Measurements from ENCODE around the gene FOXP1.

GRCh38 chr3:71238355-71238757 lies 345.2 kb downstream of the FOXP1 start:
- no peak for TF ChIP-seq POLR2A (IDR thresholded peaks at IDR 0.05)
- TF ChIP-seq, protein P1, sequence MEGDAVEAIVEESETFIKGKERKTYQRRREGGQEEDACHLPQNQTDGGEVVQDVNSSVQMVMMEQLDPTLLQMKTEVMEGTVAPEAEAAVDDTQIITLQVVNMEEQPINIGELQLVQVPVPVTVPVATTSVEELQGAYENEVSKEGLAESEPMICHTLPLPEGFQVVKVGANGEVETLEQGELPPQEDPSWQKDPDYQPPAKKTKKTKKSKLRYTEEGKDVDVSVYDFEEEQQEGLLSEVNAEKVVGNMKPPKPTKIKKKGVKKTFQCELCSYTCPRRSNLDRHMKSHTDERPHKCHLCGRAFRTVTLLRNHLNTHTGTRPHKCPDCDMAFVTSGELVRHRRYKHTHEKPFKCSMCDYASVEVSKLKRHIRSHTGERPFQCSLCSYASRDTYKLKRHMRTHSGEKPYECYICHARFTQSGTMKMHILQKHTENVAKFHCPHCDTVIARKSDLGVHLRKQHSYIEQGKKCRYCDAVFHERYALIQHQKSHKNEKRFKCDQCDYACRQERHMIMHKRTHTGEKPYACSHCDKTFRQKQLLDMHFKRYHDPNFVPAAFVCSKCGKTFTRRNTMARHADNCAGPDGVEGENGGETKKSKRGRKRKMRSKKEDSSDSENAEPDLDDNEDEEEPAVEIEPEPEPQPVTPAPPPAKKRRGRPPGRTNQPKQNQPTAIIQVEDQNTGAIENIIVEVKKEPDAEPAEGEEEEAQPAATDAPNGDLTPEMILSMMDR (IDR thresholded peaks at IDR 0.05), result no peak
